GM19043 (cell line): ENCODE results near the gene B3GAT1.

Source experiments
- ATAC-seq: cut with Tn5 transposase; IDR thresholded peaks from one replicate; pipeline ENCODE4 v1.9.1; 2021; ENCODE audit warnings: low read depth; ENCODE audit not compliant: unreplicated experiment

B3GAT1 gene

DNA sequence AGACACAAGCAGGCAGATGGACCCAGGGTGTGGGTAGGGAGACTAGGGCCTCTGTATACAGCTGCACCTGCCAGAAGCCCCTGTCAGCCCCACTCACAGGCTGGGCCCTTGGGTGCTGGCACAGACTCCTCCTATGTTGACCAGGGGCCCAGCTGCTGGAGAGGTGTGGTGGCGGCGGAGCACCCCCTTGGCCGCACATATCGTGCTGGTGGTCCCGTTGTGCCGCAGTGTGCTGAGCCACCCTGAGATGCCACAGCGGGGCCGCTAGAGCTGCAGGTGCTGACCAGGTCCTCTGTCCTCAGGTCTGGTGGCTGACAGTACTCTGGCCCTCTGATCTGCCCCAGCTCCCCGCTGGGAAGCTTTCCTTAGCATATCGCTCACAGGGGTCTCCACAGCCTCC lies 30.2 kb upstream of the B3GAT1 start:
- no peak for ATAC-seq

GRCh38 chr11:134441706-134442105 lies 29.7 kb upstream of the B3GAT1 start:
- no peak for ATAC-seq

GRCh38 chr11:134441281-134441680 lies 29.2 kb upstream of the B3GAT1 start:
- no peak for ATAC-seq

- no peak for ATAC-seq
These were observed 28.8 kb upstream of the B3GAT1 start for GRCh38 chr11:134440851-134441250.

GRCh38 chr11:134438542-134439537 lies 26.8 kb upstream of the B3GAT1 start:
- no peak for ATAC-seq

DNA sequence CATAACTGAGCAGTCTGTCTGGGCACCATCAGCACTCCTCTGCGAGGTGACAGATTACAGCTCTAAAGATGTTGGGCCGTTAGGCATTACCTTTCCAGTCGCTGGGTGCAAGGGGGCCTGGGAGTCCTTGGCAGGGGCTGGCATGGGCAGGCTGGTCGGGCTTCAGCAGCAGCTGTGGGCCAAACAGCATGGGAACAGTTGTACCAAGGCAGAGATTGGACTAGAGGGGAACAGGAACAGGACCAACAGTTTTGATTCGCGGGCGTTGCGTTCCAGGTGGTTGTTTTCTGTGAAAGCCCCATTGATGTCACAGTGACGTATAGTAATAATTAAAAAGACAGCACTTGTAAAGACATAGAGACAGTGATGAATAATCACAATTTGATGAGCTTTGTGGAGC lies 25.8 kb upstream of the B3GAT1 start:
- no peak for ATAC-seq

DNA sequence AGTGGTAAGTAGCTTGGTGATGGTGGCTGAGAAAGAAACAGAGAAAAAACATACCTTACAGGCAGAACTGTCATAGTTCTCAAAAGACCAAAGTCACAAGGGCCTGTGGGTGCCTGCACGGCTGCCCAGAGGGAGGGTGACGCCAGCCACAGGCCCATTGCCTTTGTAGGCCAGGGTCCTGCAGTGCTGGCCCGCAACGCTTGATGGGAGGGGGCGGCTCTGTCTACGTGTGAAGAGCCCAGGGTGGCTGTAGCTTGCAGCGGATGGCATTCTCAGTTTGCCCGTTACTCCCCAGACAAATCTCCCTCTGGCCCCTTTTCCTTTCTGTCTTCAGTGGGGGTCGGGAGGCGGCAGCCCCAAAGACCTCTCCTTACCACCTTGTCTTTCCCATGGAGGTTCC lies 24.7 kb upstream of the B3GAT1 start:
- no peak for ATAC-seq

DNA sequence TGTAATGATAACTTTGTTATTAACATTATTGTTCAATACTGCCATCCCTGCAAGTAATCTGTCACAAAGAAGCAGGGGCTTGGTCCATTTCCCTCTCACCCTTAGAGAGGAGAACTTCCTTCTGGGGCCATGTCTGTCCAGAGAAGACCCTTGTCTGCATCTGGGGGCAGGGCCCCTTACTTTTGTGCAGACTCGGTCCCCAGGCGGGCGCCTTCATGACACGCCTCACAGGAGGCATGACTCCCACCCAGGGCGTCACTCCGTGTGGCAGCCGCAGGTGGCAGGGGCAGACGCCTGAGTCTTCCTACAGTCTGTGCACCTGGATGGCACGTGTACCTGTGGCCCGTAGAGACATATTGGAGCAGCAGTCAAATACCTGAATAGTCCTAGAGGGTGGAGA lies 21.8 kb upstream of the B3GAT1 start:
- no peak for ATAC-seq

DNA sequence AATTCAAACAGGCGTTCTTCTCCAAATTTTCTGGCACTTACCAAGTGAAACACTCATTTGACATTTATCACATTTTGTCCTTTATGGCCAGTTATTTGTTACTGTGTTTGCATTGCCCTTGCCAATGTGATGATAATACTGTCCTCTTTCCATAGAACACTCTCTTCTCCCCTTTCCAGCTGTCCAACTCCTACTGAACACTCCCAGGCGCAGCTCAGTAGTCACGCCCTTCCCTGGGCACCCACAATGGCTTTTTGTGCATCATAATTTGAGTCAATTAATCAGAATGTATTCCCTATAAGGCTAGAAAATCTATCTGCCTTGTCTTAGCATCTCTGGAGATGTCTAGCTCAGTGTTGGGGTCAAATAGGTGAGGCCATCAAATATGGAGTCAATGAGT lies 21.2 kb upstream of the B3GAT1 start:
- no peak for ATAC-seq

GRCh38 chr11:134432776-134433175 lies 20.7 kb upstream of the B3GAT1 start:
- ATAC-seq: no peak

- ATAC-seq: no peak
These were observed 17.1 kb upstream of the B3GAT1 start for GRCh38 chr11:134429106-134429505.

DNA sequence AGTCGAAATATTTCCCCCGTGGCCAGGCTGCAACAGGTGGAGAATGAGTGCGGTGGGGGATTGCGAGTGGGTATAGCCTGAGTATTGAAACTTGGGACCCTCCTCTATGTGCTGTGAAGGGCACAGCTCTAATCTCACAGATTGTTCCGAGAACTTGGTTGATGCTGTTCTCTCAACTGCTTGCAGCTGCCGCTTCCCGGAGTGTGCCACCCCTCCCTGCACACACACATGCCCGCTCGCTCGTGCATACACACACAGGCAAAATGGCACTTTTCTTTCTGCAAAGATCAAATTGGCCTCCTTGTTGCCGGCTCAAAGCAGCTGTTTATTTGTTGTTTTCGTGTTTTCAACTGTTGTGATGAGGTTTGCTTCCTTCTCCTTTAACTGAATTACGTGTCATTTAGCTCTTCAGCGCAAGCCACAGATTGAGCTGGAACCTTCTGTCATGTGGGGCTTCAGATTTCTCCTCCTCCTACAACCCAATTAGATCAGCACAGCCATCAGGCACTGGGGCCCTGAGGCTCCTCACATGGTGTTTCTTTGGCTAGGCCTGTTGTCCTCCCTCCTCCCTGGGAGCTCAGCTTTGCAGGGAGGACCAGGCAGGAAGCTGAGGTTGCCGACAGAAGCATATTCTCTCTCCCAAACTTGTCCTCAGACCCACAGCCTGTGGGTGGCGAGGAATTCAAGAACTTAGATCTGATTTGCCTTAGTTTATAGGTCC lies 13.9 kb upstream of the B3GAT1 start:
- no peak for ATAC-seq

DNA sequence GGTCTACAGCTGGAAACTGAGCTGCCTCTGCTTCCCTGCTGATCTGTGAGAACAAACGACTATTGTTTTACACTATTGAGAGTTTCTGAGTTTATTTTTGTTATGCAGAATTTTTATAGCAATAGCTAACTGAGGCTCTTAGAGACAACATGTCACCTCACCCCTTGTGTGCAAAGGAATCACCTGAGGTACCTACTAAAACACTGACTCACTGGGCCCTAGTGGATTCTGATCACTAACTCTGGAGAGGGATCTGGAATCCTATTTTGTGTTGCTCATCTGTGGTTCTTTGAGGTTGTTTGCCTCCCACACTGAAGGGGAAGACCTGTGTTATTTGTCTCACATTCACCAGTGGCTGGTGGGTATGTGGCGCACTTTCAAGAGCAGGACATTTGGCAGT lies 13.4 kb upstream of the B3GAT1 start:
- no peak for ATAC-seq

DNA sequence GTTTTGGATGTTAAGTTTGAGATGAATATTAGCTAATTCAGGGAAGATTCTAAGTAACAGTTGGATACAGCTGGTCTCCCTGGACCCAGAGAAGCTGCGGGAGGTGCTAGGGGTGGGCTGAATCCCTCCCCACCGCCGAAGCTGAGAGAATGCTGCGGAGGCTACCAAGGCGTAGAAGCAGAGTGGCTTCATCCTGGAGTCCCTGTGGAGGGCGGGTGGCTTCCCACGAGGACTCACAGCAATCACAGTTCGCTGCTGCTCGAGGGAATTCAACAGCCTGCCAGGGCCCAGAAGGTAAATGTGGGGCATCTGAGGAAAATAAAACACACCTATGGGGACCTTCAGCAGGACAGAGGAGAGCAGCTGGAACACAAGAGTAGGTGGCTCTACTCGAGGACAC lies 11.1 kb upstream of the B3GAT1 start:
- ATAC-seq: no peak

GRCh38 chr11:134417871-134418840 lies 6.1 kb upstream of the B3GAT1 start:
- no peak for ATAC-seq

- no peak for ATAC-seq
These were observed 4.7 kb upstream of the B3GAT1 start for GRCh38 chr11:134416726-134417125.

- ATAC-seq: no peak
These were observed 3.0 kb upstream of the B3GAT1 start for GRCh38 chr11:134414766-134415765.

GRCh38 chr11:134413826-134414731 lies 2.0 kb upstream of the B3GAT1 start:
- ATAC-seq: no peak
